Measurements from ENCODE around the gene MLLT3.

DNA sequence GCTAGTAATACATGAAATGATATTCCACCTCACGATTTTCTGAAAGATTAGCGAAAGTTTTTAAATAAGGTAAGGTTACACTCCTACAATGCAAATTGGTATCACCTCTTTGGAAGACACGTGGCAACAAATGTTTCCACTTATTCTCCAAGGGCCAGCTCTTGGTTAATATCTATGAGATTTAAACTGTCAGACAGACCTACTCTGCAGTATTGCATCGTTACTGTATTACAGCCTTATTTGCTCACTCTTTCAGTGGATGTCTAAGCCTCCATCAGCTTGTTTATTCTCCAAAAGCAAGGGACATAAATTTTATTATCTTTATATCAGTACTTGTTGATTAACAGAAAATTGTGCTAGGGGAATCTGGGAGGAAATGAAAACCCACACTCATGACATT is 135.7 kb downstream of the MLLT3 start:
- TF ChIP-seq POLR2A (IDR thresholded peaks at IDR 0.05) = no peak
- TF ChIP-seq CTCF (IDR thresholded peaks at IDR 0.05) = no peak

Data from prostate gland (tissue), 2 donors.